Smooth muscle cell (in vitro differentiated cells): ENCODE results near the gene PTGR3. TPM values are rescaled to one million over a fixed set of nuclear protein-coding genes. Genes with fewer than 3 reads are reported as not detected.

Experiments used
- DNase-seq: peaks from one replicate; lab custom pipeline; 2025; ENCODE audit not compliant: unreplicated experiment; lab: John Stamatoyannopoulos, UW
- H2AFZ ChIP-seq: fragments of 200-600 bp; sonication (generic); 2 replicates; pipeline ENCODE4 v1.6.0; 2016; ENCODE audit warnings: antibody characterized with exemption, low read depth, mild to moderate bottlenecking
- H3F3A ChIP-seq: fragments of 200-600 bp; sonication (generic); 2 replicates; pipeline ENCODE4 v1.6.0; 2017; ENCODE audit warnings: antibody characterized with exemption, low read depth
- H3K27ac ChIP-seq: fragments of 200-600 bp; sonication (generic); 2 replicates; pipeline ENCODE4 v1.5.1; 2016; ENCODE audit warnings: low read depth, mild to moderate bottlenecking
- H3K27me3 ChIP-seq: fragments of 200-600 bp; sonication (generic); 2 replicates; pipeline ENCODE4 v1.6.1; 2016; ENCODE audit warnings: low read depth, mild to moderate bottlenecking
- H3K36me3 ChIP-seq: fragments of 200-600 bp; sonication (generic); 2 replicates; pipeline ENCODE4 v1.5.1; 2016; ENCODE audit warnings: low read depth
- H3K4me1 ChIP-seq: fragments of 200-600 bp; sonication (generic); 2 replicates; pipeline ENCODE4 v1.5.1; 2016; ENCODE audit warnings: low read depth
- H3K4me2 ChIP-seq: fragments of 200-600 bp; sonication (generic); 2 replicates; pipeline ENCODE4 v1.6.0; 2016; ENCODE audit warnings: mild to moderate bottlenecking
- H3K4me3 ChIP-seq: fragments of 200-600 bp; sonication (generic); 2 replicates; pipeline ENCODE4 v1.5.1; 2016; ENCODE audit warnings: mild to moderate bottlenecking
- H3K79me2 ChIP-seq: fragments of 200-600 bp; sonication (generic); 2 replicates; pipeline ENCODE4 v1.6.0; 2016; ENCODE audit warnings: low read depth, mild to moderate bottlenecking
- H3K9ac ChIP-seq: fragments of 200-600 bp; sonication (generic); 2 replicates; pipeline ENCODE4 v1.6.0; 2016; ENCODE audit warnings: low read depth
- H3K9me3 ChIP-seq: fragments of 200-600 bp; sonication (generic); replicated peaks from 2 replicates; pipeline ENCODE4 v1.5.1; 2016; ENCODE audit warnings: low read depth
- H4K20me1 ChIP-seq: fragments of 200-600 bp; sonication (generic); 2 replicates; pipeline ENCODE4 v1.6.0; 2016; ENCODE audit warnings: low read depth
- WGBS: methylation state at CpG from one replicate; pipeline ENCODE4 v1.1.7; 2016; ENCODE audit warnings: low lambda C conversion rate; 5-methylcytosine and 5-hydroxymethylcytosine counted together
- polyA plus RNA-seq: library from polyadenylated mRNA; unstranded; fragments of >200 nt; fragmentation: Nextera tagmentation; extraction: Ambion mirVana; gene quantifications from 2 replicates; pipeline ENCODE4 v1.2.1, GENCODE V29; 2016
- total RNA-seq: library from RNA; depleted of rRNA; stranded (reverse); fragments of >200 nt; gene quantifications from 2 replicates; pipeline ENCODE4 v1.2.3, GENCODE V29; 2014
- TF ChIP-seq, protein P1 (sequence below): fragments of 200-600 bp; sonication (generic); IDR thresholded peaks from 2 replicates; pipeline ENCODE4 v1.5.1; 2017; ENCODE audit warnings: borderline replicate concordance, mild to moderate bottlenecking, antibody characterized with exemption; ENCODE audit not compliant: insufficient read depth, poor library complexity, severe bottlenecking

PTGR3 gene
- total and polyA plus RNA-seq, 2 experiments from 2014 or later = 29.6 to 35.0 TPM

DNA sequence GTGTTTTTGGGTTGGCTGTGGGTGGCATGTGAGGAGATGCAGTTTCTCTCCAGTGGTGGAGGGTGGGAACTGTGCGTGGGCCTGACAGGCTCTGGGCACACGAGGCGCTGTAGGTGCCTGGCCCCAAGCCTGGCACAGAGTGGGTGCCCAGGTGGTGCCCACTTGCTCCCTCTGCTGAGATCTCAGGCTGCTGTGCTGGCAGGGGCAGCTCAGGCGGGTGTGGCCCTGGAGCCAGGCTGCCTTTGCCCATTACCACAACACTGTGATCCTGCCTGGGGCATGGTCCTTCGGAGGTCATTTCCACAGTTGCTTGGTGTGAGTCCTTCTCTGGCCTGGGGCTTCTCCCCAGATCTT is 22.1 kb upstream of the PTGR3 start:
- H3K27ac ChIP-seq = no peak overlapping the region
- H3K4me2 ChIP-seq = no peak overlapping the region
- TF ChIP-seq, protein P1, sequence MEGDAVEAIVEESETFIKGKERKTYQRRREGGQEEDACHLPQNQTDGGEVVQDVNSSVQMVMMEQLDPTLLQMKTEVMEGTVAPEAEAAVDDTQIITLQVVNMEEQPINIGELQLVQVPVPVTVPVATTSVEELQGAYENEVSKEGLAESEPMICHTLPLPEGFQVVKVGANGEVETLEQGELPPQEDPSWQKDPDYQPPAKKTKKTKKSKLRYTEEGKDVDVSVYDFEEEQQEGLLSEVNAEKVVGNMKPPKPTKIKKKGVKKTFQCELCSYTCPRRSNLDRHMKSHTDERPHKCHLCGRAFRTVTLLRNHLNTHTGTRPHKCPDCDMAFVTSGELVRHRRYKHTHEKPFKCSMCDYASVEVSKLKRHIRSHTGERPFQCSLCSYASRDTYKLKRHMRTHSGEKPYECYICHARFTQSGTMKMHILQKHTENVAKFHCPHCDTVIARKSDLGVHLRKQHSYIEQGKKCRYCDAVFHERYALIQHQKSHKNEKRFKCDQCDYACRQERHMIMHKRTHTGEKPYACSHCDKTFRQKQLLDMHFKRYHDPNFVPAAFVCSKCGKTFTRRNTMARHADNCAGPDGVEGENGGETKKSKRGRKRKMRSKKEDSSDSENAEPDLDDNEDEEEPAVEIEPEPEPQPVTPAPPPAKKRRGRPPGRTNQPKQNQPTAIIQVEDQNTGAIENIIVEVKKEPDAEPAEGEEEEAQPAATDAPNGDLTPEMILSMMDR = no peak
- H3K27me3 ChIP-seq = no peaks in the 10 kb centered on the region
- H3K36me3 ChIP-seq = no peaks in the 10 kb centered on the region
- no peak for DNase-seq
- peaks cover 13% of the 10 kb centered on the region for H3K4me1 ChIP-seq
- H3K4me3 ChIP-seq = no peak overlapping the region
- H4K20me1 ChIP-seq = peaks cover 89% of the 10 kb centered on the region
- no peaks in the 10 kb centered on the region for H3F3A ChIP-seq
- no peak overlapping the region for H3K9ac ChIP-seq
- no peak overlapping the region for H2AFZ ChIP-seq
- 99% methylated on average over 5 of the region's 5 CpGs for WGBS
- no peaks in the 10 kb centered on the region for H3K9me3 ChIP-seq
- H3K79me2 ChIP-seq = peaks cover 99% of the 10 kb centered on the region

DNA sequence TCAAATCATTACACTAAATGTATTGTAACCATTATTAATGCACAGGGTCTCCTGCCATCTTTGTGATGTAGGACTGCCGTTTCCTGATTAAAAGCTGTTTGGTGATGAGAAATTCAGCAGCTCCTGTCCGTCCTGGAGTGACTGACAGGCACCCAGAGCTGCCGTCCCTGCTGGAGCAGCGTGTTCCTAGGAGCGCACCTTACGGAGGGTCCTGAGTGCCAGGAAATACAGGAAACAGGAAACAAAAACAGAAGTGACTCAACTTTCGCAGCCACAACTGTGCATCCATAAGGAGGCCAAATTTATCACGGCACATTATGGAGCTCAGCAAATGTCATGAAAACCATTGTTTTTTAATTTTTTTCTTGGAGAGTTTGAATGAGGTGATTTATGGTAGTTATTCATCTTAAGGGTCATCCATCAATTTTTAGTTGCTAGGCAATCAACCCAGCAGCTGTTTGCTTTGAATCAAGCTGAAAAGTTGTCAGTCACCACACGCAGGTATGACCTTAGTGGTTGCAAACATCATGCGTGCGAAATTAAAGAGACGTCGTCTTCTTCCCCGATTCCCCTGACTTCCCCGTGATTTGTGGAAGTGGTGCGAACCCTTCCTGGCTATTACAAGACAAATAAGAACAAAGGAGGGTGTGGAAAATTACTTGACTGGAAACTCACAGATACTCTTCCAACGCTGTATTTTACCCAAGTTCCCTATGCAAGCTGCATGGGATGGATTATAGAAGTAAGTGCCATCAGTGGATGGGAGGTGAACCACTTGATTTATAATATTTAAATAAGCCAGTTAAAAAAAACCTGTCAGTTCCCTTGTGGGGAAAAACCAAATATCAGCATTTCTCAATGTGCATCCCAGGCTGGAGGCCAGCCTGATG is 21.5 kb upstream of the PTGR3 start:
- H3K9me3 ChIP-seq = no peaks in the 10 kb centered on the region
- no peak overlapping the region for H3K4me3 ChIP-seq
- no peaks in the 10 kb centered on the region for H3K36me3 ChIP-seq
- no peaks in the 10 kb centered on the region for H3K27me3 ChIP-seq
- peaks cover 99% of the 10 kb centered on the region for H3K79me2 ChIP-seq
- H3K4me2 ChIP-seq = no peak overlapping the region
- no peak overlapping the region for H2AFZ ChIP-seq
- no peak overlapping the region for H3K27ac ChIP-seq
- no peak overlapping the region for H3K9ac ChIP-seq
- TF ChIP-seq, protein P1 = no peak
- H4K20me1 ChIP-seq = peaks cover 85% of the 10 kb centered on the region
- DNase-seq = no peak
- WGBS = 96% methylated on average over 17 of the region's 17 CpGs
- peaks cover 13% of the 10 kb centered on the region for H3K4me1 ChIP-seq
- H3F3A ChIP-seq = no peaks in the 10 kb centered on the region

DNA sequence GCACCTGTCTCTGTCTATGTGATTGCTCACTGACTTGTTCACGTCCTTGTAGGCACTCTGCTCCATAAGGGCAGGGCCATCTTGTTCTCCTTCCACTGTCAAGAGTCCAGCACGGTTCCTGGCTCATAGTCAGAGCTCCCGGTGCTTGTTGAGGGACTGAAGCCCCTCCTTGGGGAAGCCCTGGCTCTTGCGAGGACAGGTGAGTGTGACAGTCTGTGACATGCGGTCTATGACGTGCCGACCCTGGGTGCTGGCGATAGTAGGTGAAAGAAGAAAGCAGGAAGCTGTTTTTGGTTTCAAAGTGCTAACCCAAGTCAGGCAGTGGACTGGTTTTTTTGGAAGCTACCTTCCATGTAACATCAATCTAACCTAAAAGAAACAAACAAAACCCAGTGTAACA is 20.5 kb upstream of the PTGR3 start:
- Histone ChIP-seq H3K27ac (no peak overlapping the region), H3K27me3 (no peaks in the 10 kb centered on the region), H3K4me2 (no peak overlapping the region), H3K79me2 (peaks cover 99% of the 10 kb centered on the region), H3K9me3 (no peaks in the 10 kb centered on the region), H3K4me1 (peaks cover 13% of the 10 kb centered on the region), H3K9ac (no peak overlapping the region), H3K36me3 (no peaks in the 10 kb centered on the region), H3F3A (no peaks in the 10 kb centered on the region), H4K20me1 (peaks cover 88% of the 10 kb centered on the region), H2AFZ (no peak overlapping the region), H3K4me3 (no peak overlapping the region)
- TF ChIP-seq, protein P1 = no peak
- 94% methylated on average over 8 of the region's 8 CpGs for WGBS
- DNase-seq = no peak

DNA sequence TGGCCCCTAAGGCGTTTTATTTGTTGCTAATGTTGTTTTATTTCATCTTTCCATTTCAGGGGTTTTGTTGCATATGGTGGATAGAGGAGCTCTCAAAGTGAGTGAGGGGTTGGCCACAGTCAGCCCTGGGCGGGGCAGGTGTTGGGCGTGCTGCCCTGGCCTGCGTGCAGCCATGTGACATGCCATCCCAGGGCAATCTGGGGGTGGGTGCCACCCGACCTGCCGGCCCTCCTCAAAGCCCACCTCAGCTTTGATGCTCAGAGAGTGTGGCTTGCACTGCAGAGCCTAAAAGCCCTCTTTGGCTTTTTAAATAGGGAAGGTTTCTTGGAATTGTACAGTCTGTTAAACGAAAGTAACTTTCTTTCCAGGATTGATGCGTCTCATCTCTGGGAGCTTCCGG is 20.0 kb upstream of the PTGR3 start:
- Histone ChIP-seq H3K27me3 (no peaks in the 10 kb centered on the region), H3K9me3 (no peaks in the 10 kb centered on the region), H2AFZ (no peak overlapping the region), H4K20me1 (peaks cover 87% of the 10 kb centered on the region), H3K36me3 (no peaks in the 10 kb centered on the region), H3K4me3 (no peak overlapping the region), H3K4me1 (peaks cover 13% of the 10 kb centered on the region), H3K9ac (no peak overlapping the region), H3K4me2 (no peak overlapping the region), H3K27ac (no peak overlapping the region), H3K79me2 (peaks cover 99% of the 10 kb centered on the region), H3F3A (no peaks in the 10 kb centered on the region)
- TF ChIP-seq, protein P1 = no peak
- no peak for DNase-seq
- 96% methylated on average over 9 of the region's 9 CpGs for WGBS
